HepG2 (cell line): ENCODE data around the gene TMEM39A. TPM values are rescaled to one million over a fixed set of nuclear protein-coding genes. Genes with fewer than 3 reads are reported as not detected.

Source experiments
- ATAC-seq: fragments of 200-7000 bp; cut with Tn5 transposase; 3 replicates; pipeline ENCODE4 v1.9.1; 2020; ENCODE audit warnings: mild to moderate bottlenecking, moderate library complexity
- BruUV-seq: library from RNA; stranded (reverse); fragments of 400-500 nt; replicated peaks from 2 replicates; lab custom pipeline; 2021; lab: Mats Ljungman, UMichigan
- CTCF ChIA-PET: fragments of 300-600 bp; formaldehyde crosslinking; extraction: SDS; loops from one replicate; lab custom pipeline; 2021; ENCODE audit warnings: low total read pairs, inconsistent platforms, low intra/inter-chr PET ratio; lab: Yijun Ruan, JAX
- POLR2A ChIA-PET: fragments of 350-600 bp; sonication (Branson Sonifier 250); formaldehyde crosslinking; loops from one replicate; lab custom pipeline; 2020; ENCODE audit warnings: antibody characterized with exemption, inconsistent platforms; lab: Yijun Ruan, JAX
- DNase-seq: peaks from one replicate; pipeline ENCODE4 v3.0.0-alpha.2; 2015; ENCODE audit warnings: low spot score
- FAIRE-seq: peaks from 3 replicates; lab custom pipeline; 2011; peaks lifted over from hg19 to GRCh38; lab: Jason Lieb, UNC
- H2AFZ ChIP-seq: one replicate; pipeline ENCODE4 v1.6.1; 2011; ENCODE audit warnings: low read length, inconsistent platforms
- H3K27ac ChIP-seq: fragments of 300-600 bp; 3 replicates; pipeline ENCODE4 v1.8.0; 2011; ENCODE audit warnings: mixed run types, mild to moderate bottlenecking, mixed read lengths, low read length, inconsistent platforms; ENCODE audit not compliant: insufficient read depth; ENCODE audit errors: extremely low read length
- H3K27me3 ChIP-seq, 2 experiments: fragments of 200-600 bp in 1 of 2; 2 replicates in 1 of 2; 3 replicates in 1 of 2; pipeline versions ENCODE4 v1.6.0 to v1.8.0; 2011; ENCODE audit warnings: low read length in 2 of 2, mild to moderate bottlenecking in 2 of 2, moderate library complexity in 2 of 2, inconsistent platforms in 1 of 2; ENCODE audit not compliant: insufficient read depth in 2 of 2, control insufficient read depth in 1 of 2
- H3K36me3 ChIP-seq, 2 experiments: fragments of 200-600 bp in 1 of 2; replicated peaks in 1 of 2; 2 replicates in 1 of 2; 3 replicates in 1 of 2; pipeline versions ENCODE4 v1.5.1 to v1.8.0; 2011; ENCODE audit warnings: low read length in 2 of 2, inconsistent platforms in 1 of 2; ENCODE audit not compliant: insufficient read depth in 2 of 2, control insufficient read depth in 1 of 2
- H3K4me1 ChIP-seq: 2 replicates; pipeline ENCODE4 v1.5.1; 2012; ENCODE audit warnings: low read length, inconsistent platforms; ENCODE audit not compliant: insufficient read depth
- H3K4me2 ChIP-seq: 2 replicates; pipeline ENCODE4 v1.6.0; 2011; ENCODE audit warnings: low read depth, low read length, inconsistent platforms
- H3K4me3 ChIP-seq, 3 experiments: fragments of 200-600 bp in 1 of 3; sonication (generic), shearing (Covaris generic) in 1 of 3; replicated peaks in 1 of 3; 2 replicates each; pipeline ENCODE4 v1.5.1; 2011 to 2016; ENCODE audit warnings: low read length in 3 of 3, inconsistent platforms in 2 of 3, low read depth in 2 of 3, mild to moderate bottlenecking in 2 of 3, control low read depth in 1 of 3, mixed read lengths in 1 of 3; ENCODE audit not compliant: insufficient read depth in 1 of 3
- H3K79me2 ChIP-seq: one replicate; pipeline ENCODE4 v1.6.1; 2011; ENCODE audit warnings: low read length, inconsistent platforms; ENCODE audit not compliant: insufficient read depth
- H3K9ac ChIP-seq: 2 replicates; pipeline ENCODE4 v1.6.0; 2011; ENCODE audit warnings: mild to moderate bottlenecking, low read depth, low read length, inconsistent platforms; ENCODE audit not compliant: insufficient read depth
- H3K9me3 ChIP-seq: 2 replicates; pipeline ENCODE4 v1.5.1; 2012; ENCODE audit warnings: mild to moderate bottlenecking, low read length
- H4K20me1 ChIP-seq: 2 replicates; pipeline ENCODE4 v1.6.0; 2011; ENCODE audit warnings: inconsistent platforms, mild to moderate bottlenecking, low read length, moderate library complexity; ENCODE audit not compliant: insufficient read depth
- CEBPB ChIP-seq: IDR thresholded peaks from 2 replicates; pipeline ENCODE4 v1.6.1; 2011; ENCODE audit warnings: low read depth, low read length, improper control_type of control experiment, borderline replicate concordance
- JDP2 ChIP-seq: sonication (generic); formaldehyde crosslinking; IDR thresholded peaks from 2 replicates; pipeline ENCODE4 v1.8.1; 2022; ENCODE audit warnings: missing genetic modification reagents, borderline replicate concordance
- NCOA5 ChIP-seq: sonication (generic); formaldehyde crosslinking; IDR thresholded peaks from 2 replicates; pipeline ENCODE4 v1.4.0; 2020; ENCODE audit warnings: missing genetic modification reagents
- SKIL ChIP-seq: sonication (generic); formaldehyde crosslinking; IDR thresholded peaks from 2 replicates; pipeline ENCODE4 v1.8.0; 2022; ENCODE audit warnings: missing genetic modification reagents, mild to moderate bottlenecking, moderate library complexity, borderline replicate concordance
- ZNF318 ChIP-seq: sonication (generic); formaldehyde crosslinking; IDR thresholded peaks from 2 replicates; pipeline ENCODE4 v1.4.0; 2020; ENCODE audit warnings: mild to moderate bottlenecking, missing genetic modification reagents
- WGBS: methylation state at CpG from one replicate; pipeline ENCODE4 v1.1.6; 2017; ENCODE audit warnings: low lambda C conversion rate; 5-methylcytosine and 5-hydroxymethylcytosine counted together
- in situ Hi-C: cut with HindIII; loops from 2 replicates; pipeline ENCODE4 v1.10.0; 2017; ENCODE audit warnings: low pct_unique_long_range_greater_than_20kb; ENCODE audit not compliant: extremely low pct_ligation_motif_present
- intact Hi-C: fragments of 100-400 bp; cut with micrococcal nuclease; formaldehyde crosslinking; loops from one replicate; pipeline ENCODE4 v1.10.0; 2022; ENCODE audit not compliant: unreplicated experiment
- polyA plus RNA-seq, 8 experiments: library from polyadenylated mRNA; depleted of rRNA in 3 of 8; stranded (reverse) in 7 of 8; unstranded in 1 of 8; fragments of >200 nt; fragmentation: Illumina TruSeq in 4 of 8; extraction: Trizol in 4 of 8; gene quantifications; 2 replicates each; pipeline versions ENCODE4 v1.2.1 to v1.2.3, GENCODE V29; 2011 to 2016; ENCODE audit warnings: low read depth in 4 of 8, missing spikeins in 1 of 8, mixed read lengths in 1 of 8; ENCODE audit not compliant: insufficient read depth in 1 of 8
- total RNA-seq, 5 experiments: library from RNA; depleted of rRNA; stranded (reverse); fragments of >200 nt; fragmentation: Illumina TruSeq; extraction: Trizol; gene quantifications; 2 replicates each; pipeline ENCODE4 v1.2.3, GENCODE V29; 2016; ENCODE audit warnings: low read depth in 1 of 5
- TF ChIP-seq, protein P1 (sequence below): sonication (generic); formaldehyde crosslinking; IDR thresholded peaks from 2 replicates; pipeline ENCODE4 v1.4.0; 2020; ENCODE audit warnings: missing genetic modification reagents, borderline replicate concordance

The TMEM39A gene
- total and polyA plus RNA-seq, 2 of the 13 experiments (the other 11 are each of a cell fraction or from before 2014, with no cell fraction given) = 55.8 to 64.9 TPM

GRCh38 chr3:119396870-119397269, 66.5 kb downstream of the TMEM39A start (continued):
- no peak for TF ChIP-seq ZNF318

GRCh38 chr3:119395923-119396358, 67.5 kb downstream of the TMEM39A start:
- no TSS peak for BruUV-seq
- Histone ChIP-seq H3K27ac (no peak overlapping the region), H3K79me2 (no peaks in the 10 kb centered on the region), H3K9me3 (no peaks in the 10 kb centered on the region), H3K4me2 (no peak overlapping the region), H3K36me3 (no peaks in the 10 kb centered on the region), H4K20me1 (no peaks in the 10 kb centered on the region), H3K4me1 (no peaks in the 10 kb centered on the region), H3K4me3 (no peak overlapping the region)
- CTCF ChIA-PET = no interaction called here
- DNase-seq (no peak), ATAC-seq (no peak)
- POLR2A ChIA-PET = no interaction called here
- WGBS = 28% methylated on average over 1 of the region's 2 CpGs
- in situ Hi-C loops = no loop called here
- intact Hi-C loops = no loop called here
- TF ChIP-seq CEBPB = no peak
- no peak for TF ChIP-seq NCOA5 (CRISPR knock-in tag)
- no peak for TF ChIP-seq JDP2 (CRISPR knock-in tag)
- TF ChIP-seq SKIL (CRISPR knock-in tag) = no peak
- TF ChIP-seq, protein P1, sequence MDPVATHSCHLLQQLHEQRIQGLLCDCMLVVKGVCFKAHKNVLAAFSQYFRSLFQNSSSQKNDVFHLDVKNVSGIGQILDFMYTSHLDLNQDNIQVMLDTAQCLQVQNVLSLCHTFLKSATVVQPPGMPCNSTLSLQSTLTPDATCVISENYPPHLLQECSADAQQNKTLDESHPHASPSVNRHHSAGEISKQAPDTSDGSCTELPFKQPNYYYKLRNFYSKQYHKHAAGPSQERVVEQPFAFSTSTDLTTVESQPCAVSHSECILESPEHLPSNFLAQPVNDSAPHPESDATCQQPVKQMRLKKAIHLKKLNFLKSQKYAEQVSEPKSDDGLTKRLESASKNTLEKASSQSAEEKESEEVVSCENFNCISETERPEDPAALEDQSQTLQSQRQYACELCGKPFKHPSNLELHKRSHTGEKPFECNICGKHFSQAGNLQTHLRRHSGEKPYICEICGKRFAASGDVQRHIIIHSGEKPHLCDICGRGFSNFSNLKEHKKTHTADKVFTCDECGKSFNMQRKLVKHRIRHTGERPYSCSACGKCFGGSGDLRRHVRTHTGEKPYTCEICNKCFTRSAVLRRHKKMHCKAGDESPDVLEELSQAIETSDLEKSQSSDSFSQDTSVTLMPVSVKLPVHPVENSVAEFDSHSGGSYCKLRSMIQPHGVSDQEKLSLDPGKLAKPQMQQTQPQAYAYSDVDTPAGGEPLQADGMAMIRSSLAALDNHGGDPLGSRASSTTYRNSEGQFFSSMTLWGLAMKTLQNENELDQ (CRISPR knock-in tag) = no peak
- TF ChIP-seq, all 625 proteins: peak for 0
- no peaks in the 10 kb centered on the region for H3K27me3 ChIP-seq
- no peak overlapping the region for H3K9ac ChIP-seq
- H2AFZ ChIP-seq = no peak overlapping the region
- FAIRE-seq = no peak
